HG02610 (cell line): ENCODE measurements around the gene GPRC5D.

ENCODE experiments used
- ATAC-seq: cut with Tn5 transposase; IDR thresholded peaks from one replicate; pipeline ENCODE4 v1.9.1; 2021; ENCODE audit warnings: mild to moderate bottlenecking, moderate library complexity; ENCODE audit not compliant: unreplicated experiment

Gene GPRC5D

GRCh38 chr12:12982331-12982730, 30.4 kb upstream of the GPRC5D start:
- ATAC-seq = no peak

- ATAC-seq = no peak
Measured at GRCh38 chr12:12979731-12980259, 27.8 kb upstream of the GPRC5D start.

GRCh38 chr12:12979126-12979525, 27.2 kb upstream of the GPRC5D start:
- no peak for ATAC-seq

DNA sequence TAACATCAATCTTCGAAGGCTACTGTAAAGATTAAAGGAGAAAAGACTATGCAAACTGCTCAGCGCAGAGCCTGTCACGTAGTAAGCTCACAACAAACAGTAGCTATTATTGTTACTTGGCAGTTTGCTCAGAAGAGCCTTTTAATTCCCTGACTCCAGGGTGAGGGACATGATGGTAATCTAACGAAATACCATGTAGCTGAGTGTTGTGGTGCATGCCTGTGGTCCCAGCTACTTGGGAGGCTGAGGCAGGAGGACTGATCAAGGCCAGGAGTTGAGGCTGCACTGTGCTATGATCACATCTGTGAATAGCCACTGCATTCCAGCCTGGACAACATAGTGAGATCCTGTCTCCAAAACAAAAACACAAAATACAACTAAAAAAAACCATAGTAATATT, 25.3 kb upstream of the GPRC5D start:
- no peak for ATAC-seq

DNA sequence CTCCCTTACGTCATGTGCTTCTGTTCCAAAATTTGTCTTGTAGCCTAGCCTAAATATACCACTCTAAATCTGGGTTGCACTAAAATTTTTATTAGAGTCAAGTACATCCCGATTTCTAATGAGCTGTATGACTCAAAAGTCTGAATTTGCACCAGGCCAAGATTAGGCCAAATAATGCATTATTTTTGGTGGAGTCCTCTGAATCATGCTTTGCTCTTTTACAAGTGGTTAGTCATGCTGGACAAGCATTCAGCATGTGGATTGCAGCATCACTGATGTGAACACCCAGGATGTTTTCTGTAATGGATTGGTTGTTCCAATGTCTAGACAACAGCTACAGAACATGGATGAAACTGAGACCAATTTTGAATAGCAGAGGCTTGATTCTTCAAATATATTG, 24.4 kb upstream of the GPRC5D start:
- ATAC-seq = no peak

DNA sequence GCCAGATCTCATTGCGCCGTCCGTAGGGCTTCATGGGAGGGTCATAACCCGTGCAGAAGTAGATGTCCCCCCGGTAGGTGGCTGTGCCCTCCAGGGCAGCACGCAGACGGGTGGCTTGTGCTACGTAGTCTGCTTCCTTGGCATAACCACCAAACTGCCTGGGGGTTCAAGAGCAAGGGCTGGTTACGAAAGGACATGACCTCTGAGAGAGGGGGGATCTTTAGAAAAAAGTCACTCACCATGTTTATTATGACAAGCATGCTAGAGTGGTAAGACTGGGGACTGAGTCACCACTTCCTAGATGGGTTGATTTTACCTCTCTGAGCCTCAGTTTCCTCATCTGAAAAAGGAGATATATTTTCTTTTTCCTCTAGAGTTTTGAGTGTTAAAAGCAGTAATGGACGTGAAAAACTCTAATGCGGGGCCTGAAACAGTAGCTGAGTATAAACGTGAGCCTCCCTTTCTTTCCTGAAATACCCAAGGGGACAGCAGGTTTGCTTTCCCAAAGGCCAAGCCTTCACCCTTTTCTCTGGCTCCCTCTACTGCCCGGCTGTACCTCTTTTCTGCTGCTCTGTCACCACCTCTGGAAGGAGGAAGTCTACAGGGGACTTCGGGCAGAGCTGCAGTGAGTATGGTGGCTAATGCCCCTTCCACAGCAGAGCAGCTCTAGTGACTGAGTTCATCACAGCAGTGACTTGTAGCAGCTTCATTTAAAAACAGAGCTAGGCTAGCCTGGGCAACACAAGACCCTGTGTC, 23.5 kb upstream of the GPRC5D start:
- ATAC-seq = no peak

GRCh38 chr12:12974211-12974610, 22.2 kb upstream of the GPRC5D start:
- no peak for ATAC-seq

GRCh38 chr12:12973019-12973418, 21.0 kb upstream of the GPRC5D start:
- no peak for ATAC-seq

DNA sequence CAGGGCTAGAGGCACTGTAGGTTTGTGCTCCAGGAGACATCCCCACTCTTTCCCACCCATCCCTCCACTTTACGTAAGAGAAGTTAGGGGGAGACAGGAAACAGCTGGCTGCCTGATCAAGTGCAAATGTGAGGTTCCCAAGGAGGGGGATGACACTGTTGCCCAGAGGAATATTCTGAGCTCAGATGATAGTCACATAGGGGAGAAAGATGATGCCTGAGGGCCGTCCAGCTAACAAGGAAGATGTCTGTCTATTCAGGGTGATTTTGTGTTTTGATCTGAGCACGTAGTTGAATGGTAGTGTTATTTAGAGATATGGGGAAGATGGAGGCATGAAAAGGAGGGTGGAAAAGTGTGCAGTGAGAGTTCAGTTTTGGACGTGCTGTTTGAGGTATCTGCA, 13.9 kb upstream of the GPRC5D start:
- ATAC-seq = no peak

DNA sequence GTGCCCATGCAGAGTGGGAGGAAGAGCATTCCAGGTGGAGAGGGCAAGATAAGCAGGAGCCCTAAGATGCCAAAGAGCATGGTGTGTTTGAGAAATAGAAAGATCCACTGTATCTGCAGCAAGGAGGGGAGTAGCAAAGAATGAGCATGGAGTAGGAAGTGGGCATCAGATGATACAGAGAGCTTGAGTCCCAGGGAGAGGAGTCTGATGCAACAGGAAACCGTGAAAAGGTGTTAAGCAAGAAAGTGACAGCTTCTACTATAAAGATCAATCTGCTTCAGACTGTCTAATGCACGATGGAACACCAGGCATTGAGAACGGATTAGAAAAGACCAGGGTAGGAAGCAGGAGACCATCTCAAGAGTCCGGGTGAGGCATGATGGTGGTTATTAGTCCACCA, 12.3 kb upstream of the GPRC5D start:
- ATAC-seq = no peak

GRCh38 chr12:12960639-12961209, 8.8 kb upstream of the GPRC5D start:
- no peak for ATAC-seq

- ATAC-seq = no peak
Measured at GRCh38 chr12:12958886-12959285, 6.9 kb upstream of the GPRC5D start.

- ATAC-seq = no peak
Measured at GRCh38 chr12:12954878-12955625, 3.1 kb upstream of the GPRC5D start.

GRCh38 chr12:12954356-12954755, 2.4 kb upstream of the GPRC5D start:
- no peak for ATAC-seq

GRCh38 chr12:12951504-12951903, 466 bp downstream of the GPRC5D start:
- ATAC-seq = no peak

DNA sequence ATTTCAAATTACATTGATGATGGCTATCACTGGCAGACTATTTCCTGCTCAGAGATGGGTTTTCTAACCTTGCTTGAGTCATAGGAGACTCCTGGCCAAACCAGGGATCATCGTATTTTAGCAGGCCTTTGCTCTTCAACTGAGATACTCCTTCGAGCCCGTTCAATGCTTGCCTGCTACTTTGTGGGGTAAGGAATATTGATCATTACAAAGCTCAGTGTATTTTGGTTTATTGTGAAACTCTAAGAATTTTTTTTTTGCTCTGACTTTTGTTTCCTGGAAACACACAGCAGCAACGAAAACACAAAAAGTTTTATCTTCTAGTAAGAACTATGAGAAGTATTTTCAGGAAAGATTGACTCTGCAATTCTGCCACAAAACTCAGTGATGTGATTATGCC, 4.1 kb downstream of the GPRC5D start:
- no peak for ATAC-seq

GRCh38 chr12:12946686-12947355, 5.1 kb downstream of the GPRC5D start:
- ATAC-seq = no peak

- ATAC-seq = no peak
Measured at GRCh38 chr12:12945591-12945990, 6.4 kb downstream of the GPRC5D start.

DNA sequence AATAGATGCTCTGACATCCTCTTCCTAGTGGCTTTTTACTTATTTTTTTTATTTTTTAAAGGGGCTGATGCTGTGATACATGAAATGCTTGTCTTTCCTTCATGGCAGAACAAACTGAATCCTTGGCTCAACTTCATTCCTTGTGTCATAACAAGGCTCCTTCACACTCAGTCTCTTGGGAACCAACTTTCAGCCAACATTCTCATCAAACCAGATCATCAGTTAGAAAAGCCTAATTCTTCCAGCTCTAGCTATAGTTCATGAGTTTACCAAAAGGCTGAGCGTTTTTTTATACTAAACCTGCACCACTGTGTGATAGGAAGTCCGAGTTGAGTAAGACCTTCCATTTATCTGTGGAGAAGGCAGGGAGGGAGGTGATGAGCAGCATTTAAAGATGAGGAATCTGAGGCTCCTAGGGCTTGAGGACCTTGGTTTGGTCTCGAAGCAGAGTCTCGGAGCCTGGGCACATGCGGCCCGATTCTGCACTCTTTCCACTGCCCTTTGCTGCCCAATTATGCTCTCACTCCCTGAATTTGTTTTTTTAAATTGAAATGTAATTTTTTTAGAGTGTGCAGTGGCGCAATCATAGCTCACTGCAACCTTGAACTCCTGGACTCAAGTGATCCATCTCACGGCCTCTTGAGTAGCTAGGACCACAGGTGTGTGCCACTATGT, 8.2 kb downstream of the GPRC5D start:
- ATAC-seq = no peak

DNA sequence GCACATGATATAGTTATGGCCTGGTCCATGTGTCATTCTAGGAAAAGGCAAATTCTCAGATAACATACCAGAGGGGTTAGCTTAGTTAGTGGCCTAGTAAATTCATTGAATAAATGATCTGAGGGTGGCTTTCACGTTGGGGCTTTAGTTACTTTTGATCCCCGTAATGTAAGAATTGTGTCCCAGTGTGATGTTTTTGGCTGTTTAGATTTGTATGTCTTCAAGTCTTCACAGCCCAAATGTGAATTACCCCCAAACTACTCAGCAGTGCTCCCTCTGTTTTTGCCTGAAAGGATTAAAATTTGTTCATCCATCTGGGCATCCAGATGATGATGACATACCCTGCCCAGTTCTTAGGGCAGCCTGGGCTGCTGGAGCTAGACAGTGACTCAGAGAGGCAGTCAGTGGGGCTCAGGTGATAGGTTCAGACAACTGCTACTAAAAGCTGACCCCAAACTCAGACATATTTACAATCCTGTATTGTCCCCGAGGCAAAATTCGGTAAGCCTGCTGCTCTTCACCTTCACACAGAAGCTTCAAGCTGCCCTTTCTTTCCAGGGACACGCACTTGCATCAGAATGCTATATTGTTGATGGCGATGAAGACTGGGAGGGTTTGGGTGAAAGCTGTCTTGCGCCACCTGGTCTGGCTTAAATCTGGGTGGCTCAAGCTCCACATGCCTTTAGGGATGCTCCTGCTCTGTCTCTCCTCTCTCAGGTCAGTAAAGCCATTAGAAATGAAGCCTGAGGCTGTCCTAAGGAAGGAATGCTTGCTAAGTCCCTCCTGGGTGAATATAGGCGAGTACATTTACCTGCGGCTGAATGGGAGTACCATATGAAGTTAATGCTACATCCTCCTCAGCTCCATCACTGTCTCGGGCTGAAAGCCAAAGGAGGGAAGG, 10.3 kb downstream of the GPRC5D start:
- no peak for ATAC-seq
